GM18498 (cell line): ENCODE measurements around the gene CDKN2B-AS1.

Source experiments
- ATAC-seq: cut with Tn5 transposase; IDR thresholded peaks from one replicate; pipeline ENCODE4 v1.9.1; 2021; ENCODE audit warnings: mild to moderate bottlenecking, moderate library complexity; ENCODE audit not compliant: unreplicated experiment

The CDKN2B-AS1 gene

DNA sequence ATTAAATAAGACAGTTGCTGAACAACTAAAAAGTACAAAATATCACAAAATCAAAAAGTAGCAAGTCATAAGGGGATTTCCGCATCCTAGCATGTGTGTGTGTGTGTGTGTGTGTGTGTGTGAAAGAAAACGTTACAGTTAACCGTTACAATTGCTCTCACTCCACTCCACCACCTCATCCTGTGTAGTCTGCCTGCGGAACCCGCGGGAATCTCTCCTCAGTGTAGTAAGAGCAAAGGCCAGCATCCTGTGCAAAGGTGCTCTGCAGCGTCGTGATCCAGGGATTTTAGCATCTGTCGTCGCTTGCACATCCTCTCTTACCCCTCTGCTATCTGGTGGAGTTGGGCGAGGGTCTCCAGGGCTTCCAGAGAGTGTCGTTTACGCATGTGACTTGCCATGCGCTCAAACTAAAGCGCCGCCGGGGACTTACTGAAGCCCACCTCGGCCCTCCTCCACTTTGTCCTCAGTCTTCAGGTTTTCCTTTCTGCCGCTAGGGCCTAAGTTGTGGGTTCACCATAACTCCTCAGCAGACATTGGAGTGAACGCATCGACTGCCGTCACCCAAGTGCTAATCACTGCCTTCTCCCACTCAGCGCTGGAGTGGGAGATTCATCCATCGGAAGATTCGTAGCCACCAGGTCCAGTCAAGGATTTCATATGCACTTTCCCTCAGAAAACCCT, 10.6 kb downstream of the CDKN2B-AS1 start:
- ATAC-seq: no peak

DNA sequence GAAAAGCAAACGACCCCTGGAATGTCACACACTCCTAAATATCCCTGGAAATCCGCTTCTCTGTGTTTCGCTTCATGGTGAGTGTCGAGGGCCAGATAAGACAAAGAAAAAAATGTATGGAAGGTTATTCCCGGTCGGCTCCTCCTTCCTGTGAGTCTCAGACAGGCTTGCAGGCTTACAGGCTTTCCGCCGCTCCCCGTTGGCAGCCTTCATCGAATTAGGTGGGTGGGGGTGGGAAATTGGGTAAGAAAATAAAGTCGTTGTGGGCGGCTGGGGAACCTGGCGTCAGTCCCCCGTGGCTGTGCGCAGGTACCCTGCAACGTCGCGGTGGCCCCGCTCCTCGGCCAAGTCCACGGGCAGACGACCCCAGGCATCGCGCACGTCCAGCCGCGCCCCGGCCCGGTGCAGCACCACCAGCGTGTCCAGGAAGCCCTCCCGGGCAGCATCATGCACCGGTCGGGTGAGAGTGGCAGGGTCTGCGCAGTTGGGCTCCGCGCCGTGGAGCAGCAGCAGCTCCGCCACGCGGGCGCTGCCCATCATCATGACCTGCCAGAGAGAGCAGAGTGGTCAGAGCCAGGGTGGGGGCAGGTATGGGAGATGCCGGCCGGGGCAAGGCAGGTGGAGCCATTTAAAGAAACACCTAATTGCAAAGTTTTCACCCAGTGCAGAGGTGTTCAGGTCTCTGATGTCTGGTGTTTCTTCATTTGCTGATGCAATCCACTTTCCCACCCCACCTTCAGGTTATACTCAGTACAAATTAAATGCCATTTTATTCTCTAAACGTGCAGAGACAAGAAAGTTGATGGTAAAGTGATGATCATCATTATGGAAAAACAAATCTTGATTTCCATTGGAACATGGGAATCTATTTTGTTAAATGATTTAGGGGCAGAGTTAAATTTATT, 11.4 kb downstream of the CDKN2B-AS1 start:
- ATAC-seq: no peak

DNA sequence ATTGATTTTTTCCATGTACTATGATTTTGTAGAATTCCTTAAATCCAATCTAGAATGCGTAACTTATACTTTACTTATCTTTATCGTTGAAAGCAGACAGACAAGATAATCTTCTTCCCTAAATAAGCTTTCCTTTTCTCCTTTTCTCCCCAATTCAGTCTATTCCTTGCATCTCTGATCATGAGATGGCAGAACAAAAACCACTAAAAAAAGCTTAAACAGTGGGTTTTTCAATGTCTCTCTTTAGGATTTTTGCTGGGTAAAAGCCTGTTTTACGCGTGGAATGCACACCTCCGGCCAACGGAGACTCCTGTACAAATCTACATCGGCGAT, 13.8 kb downstream of the CDKN2B-AS1 start:
- ATAC-seq: no peak

DNA sequence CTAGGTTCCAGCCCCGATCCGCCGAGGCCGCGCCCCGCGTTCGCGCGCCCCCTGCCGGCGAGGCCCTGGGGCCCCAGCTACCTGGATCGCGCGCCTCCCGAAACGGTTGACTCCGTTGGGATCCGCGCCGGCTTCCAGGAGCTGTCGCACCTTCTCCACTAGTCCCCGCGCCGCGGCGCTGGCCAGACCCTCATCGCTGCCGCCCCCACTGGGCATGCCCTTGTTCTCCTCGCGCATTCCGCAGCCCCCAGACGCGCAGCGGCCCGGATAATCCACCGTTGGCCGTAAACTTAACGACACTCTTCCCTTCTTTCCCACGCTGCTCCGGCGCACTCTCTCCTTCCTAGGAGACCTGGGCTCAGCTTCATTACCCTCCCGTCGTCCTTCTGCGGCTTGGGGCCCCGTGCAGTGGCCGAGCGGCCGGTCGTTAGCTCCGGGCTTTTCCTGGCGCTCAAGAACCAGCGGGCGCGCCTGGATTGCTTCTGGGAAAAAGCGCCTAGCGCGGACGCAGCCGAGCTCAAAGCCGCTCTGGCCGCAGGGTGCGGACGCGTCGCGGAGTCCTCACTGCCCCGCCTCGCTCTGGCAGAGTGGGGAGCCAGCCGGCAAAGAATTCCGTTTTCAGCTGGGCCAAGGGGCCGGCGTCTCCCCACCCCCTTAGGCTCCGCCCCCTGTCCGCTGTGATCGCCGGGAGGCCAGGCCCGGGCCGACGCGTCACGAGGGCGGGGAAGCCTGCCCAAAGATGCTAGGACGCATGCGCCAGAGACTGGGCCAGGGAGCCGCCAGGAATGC, 14.3 kb downstream of the CDKN2B-AS1 start, which contains the start of gene CDKN2B:
TSS of gene CDKN2B (minus strand) at position 589 of the 789 bp plus-strand sequence. CDS start at position 237, 352 bp downstream.
- ATAC-seq: peak; percentile 95

DNA sequence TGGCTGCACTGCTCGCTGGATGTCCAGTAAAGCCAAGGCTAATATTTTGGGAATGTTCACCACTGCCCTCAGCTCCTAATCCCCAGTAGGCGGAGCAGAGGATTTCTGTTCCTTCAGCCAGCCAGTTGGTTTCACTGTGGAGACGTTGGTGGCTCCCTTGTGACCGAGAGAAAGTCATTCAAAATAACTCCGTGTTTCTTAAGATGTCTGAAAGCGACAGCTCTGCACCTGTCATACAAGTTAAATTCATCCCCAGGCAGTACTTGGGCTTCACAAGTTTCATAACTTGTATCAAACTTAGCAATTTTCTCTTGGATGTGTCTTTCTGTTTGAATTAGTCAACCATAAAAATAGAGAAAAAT, 14.9 kb downstream of the CDKN2B-AS1 start:
- ATAC-seq: peak; percentile 56

DNA sequence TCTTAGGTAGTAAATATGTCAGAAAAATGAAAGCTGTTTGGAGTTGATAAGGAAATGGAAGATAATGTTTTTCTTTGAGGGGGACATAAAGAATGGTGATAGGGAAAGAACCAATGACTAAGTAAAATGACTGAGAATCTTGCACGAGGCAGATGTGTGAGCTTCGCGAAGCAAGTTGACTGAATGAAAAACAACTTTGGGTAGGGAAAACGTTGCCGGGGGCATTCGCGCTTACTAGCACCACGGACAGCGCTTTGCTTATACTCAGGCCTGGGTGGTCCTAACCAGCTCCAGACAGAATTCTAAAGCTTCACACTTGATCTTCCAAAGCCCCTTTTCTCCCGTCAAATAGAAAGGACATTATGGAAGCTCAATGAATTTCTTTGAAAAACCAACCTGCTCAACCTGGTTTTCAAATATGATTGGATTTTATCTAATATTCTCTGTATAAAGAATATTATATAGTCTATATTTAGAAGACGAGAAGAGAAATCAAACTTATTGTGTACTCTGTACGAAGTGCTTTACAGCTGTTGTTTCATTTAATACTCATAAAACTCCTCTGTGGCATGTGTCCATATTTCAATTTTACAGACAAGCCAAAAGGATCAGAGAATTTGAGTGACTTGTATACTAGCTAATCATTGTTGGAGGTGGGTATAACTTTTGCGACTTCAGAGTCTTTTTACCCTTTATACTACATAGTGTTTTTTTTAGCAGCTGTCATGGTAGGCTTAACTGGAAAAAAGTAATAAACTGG, 16.5 kb downstream of the CDKN2B-AS1 start:
- no peak for ATAC-seq

DNA sequence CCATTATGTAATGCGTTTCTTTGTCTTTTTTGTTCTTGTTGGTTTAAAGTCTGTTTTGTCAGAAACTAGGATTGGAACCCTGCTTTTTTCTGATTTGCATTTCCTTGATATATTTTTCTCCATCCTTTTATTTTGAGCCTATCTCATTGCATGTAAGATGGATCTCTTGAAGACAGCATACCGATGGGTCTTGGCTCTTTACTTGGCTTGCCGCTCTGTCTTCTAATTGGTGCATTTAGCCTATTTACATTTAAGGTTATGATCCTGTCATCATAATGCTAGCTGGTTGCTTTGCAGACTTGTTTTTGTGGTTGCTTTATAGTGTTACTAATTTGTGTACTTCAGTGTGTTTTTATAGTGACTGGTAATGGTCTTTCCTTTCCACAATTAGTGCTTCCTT, 27.8 kb downstream of the CDKN2B-AS1 start:
- ATAC-seq: no peak

DNA sequence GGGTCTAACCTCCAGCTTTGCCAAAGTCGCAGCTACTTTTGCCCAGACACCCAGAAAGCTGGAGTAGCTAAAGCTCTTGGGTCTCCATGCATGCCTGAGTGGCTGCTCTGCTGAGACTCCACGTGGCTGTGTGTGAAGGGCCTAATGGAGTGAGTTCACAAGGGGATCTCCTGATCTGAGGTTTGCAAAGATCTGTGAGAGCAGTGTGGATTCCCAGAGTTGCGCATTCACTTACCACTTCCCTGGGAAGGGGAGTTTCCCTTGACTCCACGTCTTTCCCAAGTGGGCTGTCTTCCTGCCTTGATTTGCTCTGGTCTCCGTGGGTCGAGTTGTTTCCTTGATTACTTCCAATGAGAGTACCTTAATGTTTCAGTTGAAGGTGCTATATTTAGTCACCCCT, 32.1 kb downstream of the CDKN2B-AS1 start:
- ATAC-seq: no peak

DNA sequence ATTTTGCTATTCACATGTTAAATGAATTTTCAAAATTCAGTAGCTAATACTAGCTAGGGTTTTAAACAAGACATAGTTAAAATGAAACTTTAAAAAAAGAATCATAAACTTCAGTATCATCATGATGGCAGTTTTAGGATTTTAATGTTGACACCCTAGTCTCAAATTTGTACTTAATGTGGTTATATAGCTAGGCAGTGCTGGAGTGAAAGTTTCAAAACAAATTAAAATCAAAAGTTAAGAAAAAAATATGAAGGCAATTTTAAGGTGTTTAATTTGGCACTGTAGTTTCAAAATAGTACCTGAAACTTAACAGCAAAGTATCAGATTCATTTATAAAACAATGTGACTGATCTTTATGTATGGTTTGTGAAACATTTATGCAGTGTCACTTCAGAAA, 33.8 kb downstream of the CDKN2B-AS1 start:
- ATAC-seq: no peak

DNA sequence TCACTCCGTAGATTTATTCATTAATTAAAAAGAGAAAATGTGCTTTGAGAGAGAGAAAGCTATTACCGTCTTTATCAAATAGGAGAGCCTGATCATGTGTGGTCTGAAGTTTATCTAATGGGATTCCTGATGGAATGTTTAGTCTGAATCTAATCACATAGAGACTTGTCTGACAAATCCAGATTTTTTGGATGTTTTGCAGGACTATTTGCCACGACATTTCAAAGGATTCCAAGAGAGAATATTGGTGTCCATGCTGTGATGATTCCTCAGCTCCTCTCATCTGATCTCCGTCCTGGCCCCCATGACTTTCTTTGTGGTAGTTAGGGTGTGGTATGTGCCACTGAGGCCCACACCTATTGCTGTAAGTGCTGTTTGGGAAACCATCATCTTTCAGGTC, 34.6 kb downstream of the CDKN2B-AS1 start:
- ATAC-seq: no peak

DNA sequence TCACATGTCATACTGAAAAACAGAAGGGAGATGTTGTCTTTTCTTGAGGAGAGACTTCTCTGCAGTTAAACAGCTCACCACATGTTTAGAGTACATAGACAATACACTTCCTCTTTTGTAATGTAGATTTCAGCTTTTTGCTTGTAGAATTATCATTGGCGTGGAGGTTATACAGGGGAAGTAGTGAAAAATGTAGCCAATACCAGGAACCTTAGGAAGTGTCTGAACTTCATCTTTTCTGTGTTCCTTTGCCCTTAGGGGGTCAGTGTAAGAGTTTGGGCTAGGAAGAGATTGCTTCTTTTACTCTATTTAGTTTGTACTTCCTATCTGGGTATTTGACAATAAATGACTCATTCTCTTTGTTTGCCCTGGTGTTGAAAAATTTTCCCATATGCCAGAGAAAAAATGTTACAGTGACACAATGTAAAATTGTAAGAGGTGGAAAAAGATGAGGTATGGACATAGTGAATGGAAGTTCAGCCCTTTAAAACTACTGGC, 35.6 kb downstream of the CDKN2B-AS1 start:
- peak; percentile 73 for ATAC-seq

DNA sequence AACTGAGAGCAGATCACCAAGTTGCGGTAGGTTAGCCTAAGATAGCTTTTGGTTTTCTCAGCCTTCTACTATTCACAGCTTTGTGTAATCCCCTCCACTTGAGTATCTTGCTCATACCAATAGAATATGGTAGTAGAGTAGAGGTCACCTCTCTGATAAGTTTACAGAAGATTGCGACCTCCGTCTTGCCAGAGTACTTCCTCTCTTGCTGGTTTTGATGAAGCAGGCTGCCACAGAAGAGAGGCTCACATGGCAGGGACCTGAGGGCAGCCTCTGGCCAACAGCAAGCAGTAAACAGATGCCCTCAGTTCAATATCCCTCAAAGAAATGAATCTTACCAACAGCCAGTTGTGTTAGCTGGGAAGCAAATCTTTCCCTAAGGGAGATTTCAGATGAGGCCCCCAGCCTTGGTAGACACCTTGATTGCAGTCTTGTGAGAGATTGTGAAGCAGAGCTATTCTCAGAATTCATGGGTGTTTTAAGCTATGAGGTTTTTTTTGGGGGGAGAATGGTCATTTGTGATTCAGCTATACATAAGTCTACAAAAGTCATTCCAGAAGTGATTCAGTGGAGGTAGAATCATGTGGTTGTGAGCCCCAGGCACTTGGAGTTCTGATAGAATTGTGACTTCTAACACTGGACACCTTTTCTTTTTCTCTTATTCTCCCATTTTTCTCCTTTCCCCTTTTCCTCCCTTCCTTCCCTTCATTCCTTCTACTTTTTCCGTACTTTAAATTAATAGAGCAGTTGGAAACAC, 37.2 kb downstream of the CDKN2B-AS1 start:
- no peak for ATAC-seq

DNA sequence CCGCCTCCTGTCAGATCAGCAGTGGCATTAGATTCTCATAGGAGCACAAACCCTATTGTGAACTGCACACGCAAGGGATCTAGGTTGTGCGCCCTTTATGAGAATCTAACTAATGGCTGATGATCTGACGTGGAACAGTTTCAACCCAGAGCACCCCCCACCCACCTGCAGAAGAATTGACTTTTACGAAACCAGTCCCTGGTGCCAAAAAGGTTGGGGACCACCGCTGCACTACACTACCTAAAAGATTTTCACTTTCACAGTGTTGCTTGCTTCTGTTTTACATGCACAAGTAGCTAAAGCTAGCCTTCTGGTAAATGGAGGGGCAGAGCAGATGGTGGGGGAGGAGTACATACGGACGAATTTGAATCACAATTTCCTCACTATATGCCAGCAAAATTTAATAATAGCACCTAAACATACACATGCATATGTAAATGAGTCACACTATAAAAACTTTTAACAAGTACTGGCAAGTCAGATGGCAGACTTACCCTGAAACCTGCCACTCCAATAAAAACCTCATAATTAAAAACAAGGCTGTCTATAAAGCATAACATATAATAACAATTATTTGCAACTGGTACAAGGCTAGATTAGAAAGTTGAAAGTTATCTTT, 38.5 kb downstream of the CDKN2B-AS1 start:
- ATAC-seq: no peak

DNA sequence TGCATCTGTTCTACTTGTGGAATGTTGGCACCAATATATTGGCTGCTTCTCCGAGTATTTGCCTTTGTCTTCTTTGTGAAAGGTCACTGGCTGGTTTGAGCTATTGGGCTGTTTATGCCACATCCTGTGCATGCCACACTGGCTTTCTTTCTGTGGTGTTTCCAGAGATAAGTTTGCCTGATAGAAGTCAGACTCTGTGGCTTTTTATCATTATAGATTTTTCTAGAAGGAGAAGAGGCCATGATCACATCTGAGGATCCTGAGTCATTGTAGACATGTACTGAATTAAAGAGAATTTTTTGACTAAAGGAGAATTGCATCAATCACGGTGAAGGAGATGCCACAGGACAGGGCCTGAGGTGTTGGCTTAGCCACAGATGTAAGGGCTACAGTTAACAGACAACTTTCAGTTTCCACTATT, 41.0 kb downstream of the CDKN2B-AS1 start:
- no peak for ATAC-seq

DNA sequence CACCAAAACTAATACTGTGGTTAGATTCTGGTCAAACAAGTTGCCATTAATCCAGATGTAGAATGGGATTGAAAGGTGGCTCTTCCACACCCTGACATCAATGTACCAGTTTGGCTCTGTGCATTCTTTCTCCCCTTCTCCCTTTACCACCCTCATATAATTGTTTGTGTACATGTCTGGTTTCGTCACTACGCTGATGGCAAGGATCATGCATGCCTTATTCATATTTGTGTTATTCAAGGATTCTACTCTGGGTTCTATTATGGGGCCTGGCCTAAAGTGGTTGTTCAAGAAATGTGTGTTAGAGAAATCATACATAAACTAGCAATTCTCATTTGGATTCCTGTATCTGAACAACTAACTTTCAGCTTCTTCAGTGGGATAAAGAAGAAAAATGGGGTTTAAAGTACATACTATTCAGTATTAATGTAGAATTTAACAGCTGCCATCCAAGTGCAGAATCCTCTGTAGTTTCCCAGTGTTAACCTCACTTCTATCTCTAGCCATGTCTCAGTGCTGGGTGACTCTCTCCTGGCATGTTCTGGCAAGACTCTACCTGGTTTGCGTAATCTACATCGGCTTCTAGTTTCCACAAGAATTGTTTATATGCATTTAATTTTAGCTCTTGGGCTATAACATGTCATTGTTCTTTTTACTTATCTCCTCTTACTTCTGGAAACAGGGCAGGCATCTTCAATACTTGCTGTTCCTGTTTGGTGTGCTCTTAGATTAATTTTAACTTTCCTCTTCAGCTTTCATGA, 42.5 kb downstream of the CDKN2B-AS1 start:
- ATAC-seq: no peak

DNA sequence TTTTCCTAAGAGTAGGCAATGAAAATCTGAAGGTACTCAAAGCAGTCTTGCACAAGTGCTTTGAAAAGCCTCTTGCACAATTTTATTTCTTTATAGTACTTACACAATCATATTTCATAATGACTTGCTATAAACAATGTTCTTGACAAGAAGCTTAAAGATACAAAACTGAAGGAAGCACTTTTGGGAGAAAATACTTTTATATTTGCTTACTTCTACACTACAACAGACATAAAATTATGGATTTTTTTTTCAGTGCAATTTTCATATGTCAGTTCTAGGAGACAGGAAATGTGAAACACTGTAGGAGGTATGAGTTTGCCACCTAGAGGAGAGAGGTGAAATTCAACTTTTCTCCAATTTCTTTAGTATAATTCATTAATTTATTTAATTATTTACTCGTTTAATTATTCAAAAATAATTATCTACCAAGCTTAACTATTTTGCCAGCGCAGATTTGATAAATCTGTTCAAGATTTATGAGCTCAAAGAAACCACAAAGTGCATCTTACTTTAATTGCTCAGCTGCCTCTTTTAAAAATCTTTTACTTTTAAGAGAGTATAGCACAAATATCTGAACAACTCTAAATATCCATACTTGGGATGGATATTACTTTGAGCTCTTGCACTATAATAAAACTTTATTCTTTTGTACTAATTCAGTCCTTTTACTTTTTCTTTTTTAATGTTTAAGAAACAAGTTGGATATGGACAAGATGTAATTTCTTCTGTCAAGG, 43.5 kb downstream of the CDKN2B-AS1 start:
- ATAC-seq: no peak

DNA sequence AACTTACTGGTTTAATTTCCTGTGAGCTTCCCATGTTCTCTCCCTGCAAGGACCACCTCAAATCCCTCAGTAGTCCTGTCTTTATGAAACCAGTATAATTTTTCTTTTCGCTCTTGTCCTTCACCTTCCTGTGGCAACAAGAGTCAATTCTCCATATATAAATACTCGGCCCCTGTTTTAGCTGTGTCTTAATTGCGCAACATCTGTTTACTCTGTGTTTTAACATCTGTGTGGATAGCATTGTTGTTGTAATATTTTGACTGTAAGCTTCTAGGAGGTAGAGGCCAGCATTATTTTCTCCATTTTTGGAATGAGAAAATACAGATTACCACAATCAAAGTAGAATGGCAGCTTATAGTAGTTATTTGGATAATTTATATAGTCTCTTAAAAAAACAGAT, 44.7 kb downstream of the CDKN2B-AS1 start:
- no peak for ATAC-seq

DNA sequence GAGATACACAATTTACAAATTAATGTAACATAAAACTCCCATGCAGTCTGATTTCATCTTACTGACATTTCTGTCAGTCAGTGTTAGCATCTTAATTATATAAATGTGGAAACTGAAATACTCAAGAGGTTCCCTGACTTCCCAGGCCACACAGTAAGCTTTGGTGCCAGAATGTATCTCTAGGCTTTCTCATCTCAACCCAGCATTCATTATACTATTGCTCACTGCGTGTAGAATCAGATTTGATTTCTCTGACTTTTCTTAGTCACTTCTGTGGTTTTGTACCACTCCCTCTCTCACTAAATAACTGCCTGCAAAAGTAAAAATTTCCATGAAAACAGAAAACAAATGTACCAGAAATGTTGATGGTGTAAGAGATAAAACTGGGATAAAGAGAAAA, 46.2 kb downstream of the CDKN2B-AS1 start:
- no peak for ATAC-seq
